Tibial nerve (tissue), 4 donors: ENCODE results near the gene CCRL2. TPM values are rescaled to one million over a fixed set of nuclear protein-coding genes. Genes with fewer than 3 reads are reported as not detected.
"Not testable (repeated sequence)": the region's sequence is repeated elsewhere in the genome, so short reads cannot be mapped to it uniquely, and the experiment has no call there.

Source experiments
- DNase-seq, 2 donors: peaks; one replicate each; pipeline ENCODE4 v3.0.0-alpha.2; 2019; ENCODE audit warnings: low spot score in 2 of 2
- H3K27ac ChIP-seq, 4 donors: fragments of 200-600 bp; sonication (generic) in 3 of 4; one replicate each; pipeline ENCODE4 v1.5.1; 2017 to 2019; ENCODE audit warnings: mild to moderate bottlenecking in 1 of 4
- H3K27me3 ChIP-seq, 2 donors: fragments of 200-600 bp; sonication (generic) in 1 of 2; one replicate each; pipeline versions ENCODE4 v1.5.1 to v1.6.0; 2017 to 2019
- H3K36me3 ChIP-seq, 3 donors: fragments of 200-600 bp; sonication (generic); one replicate each; pipeline ENCODE4 v1.5.1; 2018 to 2019
- H3K4me1 ChIP-seq, 4 donors: fragments of 200-600 bp; sonication (generic) in 3 of 4; one replicate each; pipeline ENCODE4 v1.5.1; 2017 to 2019
- H3K4me3 ChIP-seq, 4 donors: fragments of 200-600 bp; sonication (generic) in 3 of 4; one replicate each; pipeline ENCODE4 v1.5.1; 2017 to 2019; ENCODE audit warnings: mild to moderate bottlenecking in 1 of 4, moderate library complexity in 1 of 4
- H3K9me3 ChIP-seq, 4 donors: fragments of 200-600 bp; sonication (generic) in 3 of 4; one replicate each; pipeline ENCODE4 v1.5.1; 2017 to 2019
- EP300 ChIP-seq, 2 donors: sonication (generic); formaldehyde crosslinking; IDR thresholded peaks; one replicate each; pipeline ENCODE4 v1.6.1; 2017; ENCODE audit warnings: antibody characterized with exemption in 2 of 2, mild to moderate bottlenecking in 1 of 2
- POLR2A ChIP-seq, 2 donors: fragments of 450-650 bp; IDR thresholded peaks; one replicate each; pipeline ENCODE4 v1.6.1; 2017; ENCODE audit warnings: antibody characterized with exemption in 2 of 2, mild to moderate bottlenecking in 2 of 2, moderate library complexity in 2 of 2
- WGBS, 2 donors: methylation state at CpG; one replicate each; pipeline ENCODE4 v1.1.5; 2018; 5-methylcytosine and 5-hydroxymethylcytosine counted together
- total RNA-seq, 4 donors: library from RNA; depleted of rRNA; stranded (reverse); fragments of >200 nt; gene quantifications; one replicate each; pipeline ENCODE4 v1.1.0, GENCODE V29; 2016
- TF ChIP-seq, protein P1 (sequence below), 5 experiments: fragments of 200-600 bp in 3 of 5; fragments of 450-650 bp in 2 of 5; sonication (generic) in 3 of 5; IDR thresholded peaks; one replicate each; pipeline ENCODE4 v1.5.1; 2016 to 2019; ENCODE audit warnings: antibody characterized with exemption in 5 of 5, mild to moderate bottlenecking in 3 of 5, moderate library complexity in 2 of 5

CCRL2 gene
- total RNA-seq, 4 donors from 2014 or later = 1.3 to 2.7 (median 1.9) TPM

DNA sequence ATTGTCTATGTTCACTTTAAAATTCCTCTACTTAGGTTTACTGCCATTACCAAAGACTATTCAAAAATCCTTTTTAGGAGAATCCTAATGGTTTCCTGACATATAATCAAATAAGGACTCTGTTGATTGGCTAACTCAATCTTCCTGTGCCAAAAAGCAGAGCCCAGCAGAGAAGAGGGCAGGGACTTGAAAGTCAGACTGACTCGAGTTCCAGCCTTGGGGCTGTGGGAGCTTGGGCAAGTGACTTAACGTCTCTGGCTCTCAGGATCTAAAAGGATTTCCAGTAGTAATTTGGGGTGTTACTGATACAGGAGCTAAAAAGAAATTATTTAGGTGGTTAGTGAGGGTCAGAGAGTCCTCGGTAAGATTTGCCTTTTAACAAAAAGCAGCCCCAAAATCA lies 25.4 kb upstream of the CCRL2 start:
- no peaks in the 10 kb centered on the region for H3K36me3 ChIP-seq
- no peaks in the 10 kb centered on the region for H3K9me3 ChIP-seq
- TF ChIP-seq POLR2A (IDR thresholded peaks at IDR 0.05) = no peak
- TF ChIP-seq EP300 (IDR thresholded peaks at IDR 0.05) = no peak
- TF ChIP-seq, protein P1, sequence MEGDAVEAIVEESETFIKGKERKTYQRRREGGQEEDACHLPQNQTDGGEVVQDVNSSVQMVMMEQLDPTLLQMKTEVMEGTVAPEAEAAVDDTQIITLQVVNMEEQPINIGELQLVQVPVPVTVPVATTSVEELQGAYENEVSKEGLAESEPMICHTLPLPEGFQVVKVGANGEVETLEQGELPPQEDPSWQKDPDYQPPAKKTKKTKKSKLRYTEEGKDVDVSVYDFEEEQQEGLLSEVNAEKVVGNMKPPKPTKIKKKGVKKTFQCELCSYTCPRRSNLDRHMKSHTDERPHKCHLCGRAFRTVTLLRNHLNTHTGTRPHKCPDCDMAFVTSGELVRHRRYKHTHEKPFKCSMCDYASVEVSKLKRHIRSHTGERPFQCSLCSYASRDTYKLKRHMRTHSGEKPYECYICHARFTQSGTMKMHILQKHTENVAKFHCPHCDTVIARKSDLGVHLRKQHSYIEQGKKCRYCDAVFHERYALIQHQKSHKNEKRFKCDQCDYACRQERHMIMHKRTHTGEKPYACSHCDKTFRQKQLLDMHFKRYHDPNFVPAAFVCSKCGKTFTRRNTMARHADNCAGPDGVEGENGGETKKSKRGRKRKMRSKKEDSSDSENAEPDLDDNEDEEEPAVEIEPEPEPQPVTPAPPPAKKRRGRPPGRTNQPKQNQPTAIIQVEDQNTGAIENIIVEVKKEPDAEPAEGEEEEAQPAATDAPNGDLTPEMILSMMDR (IDR thresholded peaks at IDR 0.05) = no peak
- H3K27me3 ChIP-seq = no peaks in the 10 kb centered on the region
- H3K27ac ChIP-seq = no peak overlapping the region
- no peak for DNase-seq
- peaks cover 0 to 12% (median 6%) of the 10 kb centered on the region in 4 donors for H3K4me1 ChIP-seq
- H3K4me3 ChIP-seq = no peak overlapping the region
- WGBS, 2 donors = 50 to 58% methylated on average over 3 of the region's 3 CpGs

DNA sequence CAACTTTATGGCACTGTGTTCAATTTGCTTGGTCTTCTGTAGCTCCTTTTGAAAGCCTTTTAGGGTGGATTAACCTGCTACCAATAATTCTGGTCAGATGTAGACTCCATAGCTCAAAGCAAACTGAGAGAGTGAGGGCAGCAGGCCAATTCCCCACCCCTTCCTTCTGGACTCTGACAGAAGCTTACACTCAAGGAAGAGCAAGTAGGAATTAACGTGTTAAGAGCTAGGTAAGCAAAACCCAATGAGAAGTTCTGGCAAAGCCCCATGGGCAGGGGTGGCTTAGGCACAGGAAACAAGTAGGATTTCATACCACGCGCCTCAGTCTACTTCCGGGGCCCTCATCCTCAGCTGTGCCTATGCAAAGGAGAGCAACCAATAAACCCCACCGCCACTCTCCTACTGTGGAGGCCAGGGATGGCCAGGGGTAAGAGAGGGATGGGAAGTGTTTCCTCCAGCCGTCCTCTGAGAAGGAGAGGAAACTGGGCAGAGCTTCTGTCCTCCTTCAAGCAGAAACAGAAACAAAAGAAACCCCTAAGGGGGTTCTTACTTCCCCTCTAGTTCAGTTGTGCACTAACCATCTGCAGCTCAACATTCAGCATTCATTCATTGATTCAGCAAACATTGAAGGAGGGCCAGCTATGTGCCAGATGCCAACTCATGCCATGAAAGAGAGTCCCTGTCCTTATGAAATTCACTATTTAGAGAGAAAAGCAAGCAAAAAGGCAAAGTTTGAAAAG lies 23.7 kb upstream of the CCRL2 start:
- no peak for TF ChIP-seq POLR2A (IDR thresholded peaks at IDR 0.05)
- TF ChIP-seq, protein P1 (IDR thresholded peaks at IDR 0.05) = no peak
- no peak for TF ChIP-seq EP300 (IDR thresholded peaks at IDR 0.05)
- no peaks in the 10 kb centered on the region for H3K27me3 ChIP-seq
- DNase-seq = no peak
- H3K27ac ChIP-seq = peak overlapping the region in 1 of 4 donors; percentile 30
- H3K9me3 ChIP-seq = no peaks in the 10 kb centered on the region
- no peak overlapping the region for H3K4me3 ChIP-seq
- peaks cover 0 to 12% (median 6%) of the 10 kb centered on the region in 4 donors for H3K4me1 ChIP-seq
- 61% methylated on average over 6 of the region's 6 CpGs for whole genome bisulfite sequencing, 2 donors
- no peaks in the 10 kb centered on the region for H3K36me3 ChIP-seq

DNA sequence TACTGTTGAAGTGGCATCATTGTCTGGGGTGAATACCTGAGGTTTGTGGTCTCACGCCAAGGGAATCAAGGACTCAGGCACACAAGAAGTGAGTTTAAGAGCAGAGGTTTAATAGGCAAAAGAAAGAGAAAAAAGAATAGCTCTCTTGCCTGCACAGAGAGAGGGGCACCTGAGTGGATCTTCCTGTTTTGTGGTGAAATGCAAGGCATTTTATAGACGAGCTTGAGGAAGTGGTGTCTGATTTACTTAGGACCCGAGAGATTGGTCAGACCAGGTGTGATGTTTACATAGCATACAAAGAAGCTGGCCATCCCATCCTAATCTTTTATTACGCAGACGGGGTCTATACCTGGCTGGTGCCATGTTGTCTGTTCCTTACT lies 23.1 kb upstream of the CCRL2 start:
- DNase-seq = no peak
- 59 to 67% methylated on average over 5 of the region's 5 CpGs for WGBS, 2 donors

DNA sequence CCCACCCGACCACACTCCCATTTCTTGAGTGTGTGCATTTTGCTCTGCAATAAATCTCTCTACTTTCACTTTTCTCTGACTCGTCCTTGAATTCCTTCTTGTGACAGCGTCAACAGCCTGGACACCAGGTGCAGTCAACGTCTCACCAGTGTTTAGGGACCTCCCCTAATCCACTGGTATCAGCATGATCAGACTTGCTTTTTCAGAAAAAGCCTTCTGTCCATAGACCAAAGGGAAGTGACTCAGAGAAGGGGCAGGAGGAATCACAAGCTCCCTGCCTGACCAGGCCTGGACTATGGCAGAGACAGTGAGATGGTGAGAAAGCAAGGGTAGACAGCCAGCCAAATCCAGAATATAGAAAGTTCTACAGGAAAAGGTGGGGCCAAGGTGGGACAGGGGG lies 20.9 kb upstream of the CCRL2 start:
- no peak overlapping the region for H3K4me3 ChIP-seq
- 50 to 63% methylated on average over 4 of the region's 4 CpGs for WGBS, 2 donors
- H3K27me3 ChIP-seq = no peaks in the 10 kb centered on the region
- no peak for DNase-seq
- TF ChIP-seq POLR2A (IDR thresholded peaks at IDR 0.05) (no peak), EP300 (IDR thresholded peaks at IDR 0.05) (no peak)
- TF ChIP-seq, protein P1 (IDR thresholded peaks at IDR 0.05) = no peak
- H3K36me3 ChIP-seq = no peaks in the 10 kb centered on the region
- no peaks in the 10 kb centered on the region for H3K9me3 ChIP-seq
- peaks cover 0 to 5% (median 2%) of the 10 kb centered on the region in 4 donors for H3K4me1 ChIP-seq
- no peak overlapping the region for H3K27ac ChIP-seq

More for the DNA sequence above, 23.1 kb upstream of the CCRL2 start:
- H3K4me3 ChIP-seq = no peak overlapping the region
- peak overlapping the region in 1 of 4 donors; percentile 30 for H3K27ac ChIP-seq
- peaks cover 0 to 12% (median 6%) of the 10 kb centered on the region in 4 donors for H3K4me1 ChIP-seq
- H3K36me3 ChIP-seq = no peaks in the 10 kb centered on the region
- TF ChIP-seq EP300 (IDR thresholded peaks at IDR 0.05) (no peak), POLR2A (IDR thresholded peaks at IDR 0.05) (no peak)
- TF ChIP-seq, protein P1 (IDR thresholded peaks at IDR 0.05) = no peak
- H3K9me3 ChIP-seq = no peaks in the 10 kb centered on the region
- H3K27me3 ChIP-seq = no peaks in the 10 kb centered on the region

DNA sequence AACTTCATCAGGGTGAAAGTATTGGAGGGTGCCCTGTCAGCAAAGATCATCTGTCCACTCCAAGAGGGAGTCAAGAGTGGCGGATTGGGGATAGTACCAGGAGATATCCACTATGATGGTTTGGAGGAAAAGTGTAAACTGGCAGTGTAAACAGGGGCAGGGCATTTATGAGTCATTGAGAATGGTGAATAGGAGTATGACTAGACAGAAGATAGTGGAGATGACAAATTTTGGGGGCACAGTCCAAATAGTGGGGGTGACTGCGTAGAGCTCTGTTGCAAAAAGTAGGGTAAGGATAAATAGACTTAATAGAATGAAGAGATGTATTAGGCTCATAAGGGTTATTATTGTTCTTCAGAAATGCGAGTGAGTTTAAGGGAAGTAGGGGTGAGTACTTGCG lies 18.2 kb upstream of the CCRL2 start:
- H3K27me3 ChIP-seq, H3K4me1 ChIP-seq, DNase-seq, H3K36me3 ChIP-seq, H3K27ac ChIP-seq, H3K9me3 ChIP-seq, H3K4me3 ChIP-seq: not testable (repeated sequence)
- WGBS, 2 donors = 77 to 88% methylated on average over 4 of the region's 4 CpGs
